PC-9 (cell line): ENCODE data around the gene NCAPH2. TPM values are rescaled to one million over a fixed set of nuclear protein-coding genes. Genes with fewer than 3 reads are reported as not detected.
A peak's percentile ranks its signal among the peaks of the same experiment; 100 is the strongest.

Source experiments
- BruUV-seq: library from RNA; stranded (reverse); fragments of 400-500 nt; replicated peaks from 2 replicates; lab custom pipeline; 2021; lab: Mats Ljungman, UMichigan
- CTCF ChIA-PET: fragments of 300-600 bp; sonication (Branson Sonifier 250); formaldehyde crosslinking; loops from one replicate; lab custom pipeline; 2022; ENCODE audit warnings: antibody characterized with exemption; lab: Charles Lee
- POLR2A ChIA-PET: fragments of 300-600 bp; sonication (Branson Sonifier 250); formaldehyde crosslinking; loops from one replicate; lab custom pipeline; 2022; ENCODE audit warnings: antibody characterized with exemption; ENCODE audit not compliant: unreplicated experiment; lab: Charles Lee
- DNase-seq, 2 experiments: peaks; one replicate each; pipeline versions ENCODE4 v3.0.0 to v3.0.0-alpha.2; 2015 to 2022; ENCODE audit warnings: mixed read lengths in 1 of 2
- H2AFZ ChIP-seq: fragments of 200-600 bp; sonication (generic); 2 replicates; pipeline ENCODE4 v1.8.1; 2017; ENCODE audit warnings: antibody characterized with exemption
- H3F3A ChIP-seq: fragments of 200-600 bp; sonication (generic); 2 replicates; pipeline ENCODE4 v1.8.1; 2017; ENCODE audit warnings: antibody characterized with exemption, mild to moderate bottlenecking, low read depth; ENCODE audit not compliant: insufficient read depth
- H3K27ac ChIP-seq: fragments of 200-600 bp; sonication (generic); 2 replicates; pipeline ENCODE4 v1.6.1; 2016; ENCODE audit warnings: mixed run types
- H3K27me3 ChIP-seq: fragments of 200-600 bp; sonication (generic); 2 replicates; pipeline ENCODE4 v1.6.1; 2016; ENCODE audit warnings: low read depth, mixed run types; ENCODE audit not compliant: insufficient read depth
- H3K36me3 ChIP-seq: fragments of 200-600 bp; sonication (generic); 2 replicates; pipeline ENCODE4 v1.6.1; 2016; ENCODE audit warnings: low read depth, mixed run types
- H3K4me1 ChIP-seq: fragments of 200-600 bp; sonication (generic); replicated peaks from 2 replicates; pipeline ENCODE4 v1.6.1; 2016; ENCODE audit warnings: mixed run types; ENCODE audit not compliant: insufficient read depth
- H3K4me2 ChIP-seq: fragments of 200-600 bp; sonication (generic); 2 replicates; pipeline ENCODE4 v1.6.1; 2017; ENCODE audit warnings: mixed run types
- H3K4me3 ChIP-seq: fragments of 200-600 bp; sonication (generic); 2 replicates; pipeline ENCODE4 v1.6.1; 2016; ENCODE audit warnings: mixed run types
- H3K79me2 ChIP-seq: fragments of 200-600 bp; sonication (generic); 2 replicates; pipeline ENCODE4 v1.6.1; 2017; ENCODE audit warnings: low read depth, mixed run types
- H3K9me2 ChIP-seq: fragments of 200-600 bp; sonication (generic); 2 replicates; pipeline ENCODE4 v1.8.1; 2017; ENCODE audit warnings: mild to moderate bottlenecking; ENCODE audit not compliant: insufficient read depth
- H3K9me3 ChIP-seq: fragments of 200-600 bp; sonication (generic); 2 replicates; pipeline ENCODE4 v1.8.1; 2016; ENCODE audit warnings: low read depth; ENCODE audit not compliant: insufficient read depth
- H4K20me1 ChIP-seq: fragments of 200-600 bp; sonication (generic); 2 replicates; pipeline ENCODE4 v1.8.1; 2017; ENCODE audit not compliant: insufficient read depth
- EZH2 ChIP-seq: fragments of 200-600 bp; sonication (generic); IDR thresholded peaks from 2 replicates; pipeline ENCODE4 v1.8.0; 2017; ENCODE audit warnings: antibody characterized with exemption, low read depth
- intact Hi-C: fragments of 100-400 bp; cut with micrococcal nuclease; formaldehyde crosslinking; loops from one replicate; pipeline ENCODE4 v1.10.0; 2022; ENCODE audit not compliant: unreplicated experiment
- total RNA-seq: library from RNA; stranded (reverse); gene quantifications from 2 replicates; pipeline ENCODE4 v1.2.3, GENCODE V29; 2021
- TF ChIP-seq, protein P1 (sequence below): fragments of 200-600 bp; sonication (generic); conservative IDR thresholded peaks from 2 replicates; pipeline ENCODE4 v1.6.1; 2017; ENCODE audit warnings: mixed run types, antibody characterized with exemption, mild to moderate bottlenecking, moderate library complexity

Gene NCAPH2
- total RNA-seq, 1 experiment from 2014 or later = 58.8 TPM

DNA sequence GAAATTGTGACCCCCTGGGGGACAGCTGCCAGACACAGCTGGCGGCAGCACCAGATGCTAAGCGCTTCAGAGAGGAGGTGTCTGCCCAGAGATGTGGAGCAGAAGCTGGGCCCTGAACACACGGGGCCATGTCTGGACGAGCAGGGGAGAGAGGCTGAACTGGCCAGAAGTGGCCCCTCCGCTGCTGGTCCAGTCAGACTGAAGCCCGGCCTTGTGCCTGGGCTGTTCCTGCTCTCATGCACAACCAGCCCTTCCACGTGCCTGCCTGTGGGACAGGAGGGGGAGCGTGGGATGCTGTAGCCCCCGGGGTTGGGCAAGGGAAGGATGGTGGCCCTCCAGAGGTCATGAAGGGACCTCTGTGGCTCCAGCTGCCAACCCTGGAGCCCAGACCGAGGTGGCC is 24.9 kb upstream of the NCAPH2 start:
- no TSS peak for BruUV-seq
- ChIA-PET CTCF (no interaction called here), POLR2A (no interaction called here)
- Histone ChIP-seq H3K36me3 (peaks cover 7% of the 10 kb centered on the region), H4K20me1 (peaks cover 9% of the 10 kb centered on the region), H3K4me2 (peak overlapping the region; percentile 96), H3K79me2 (no peaks in the 10 kb centered on the region), H3K9me2 (no peaks in the 10 kb centered on the region), H3K4me3 (peak overlapping the region; percentile 87; the same call in 1 of the 2 replicates), H3F3A (peaks cover 29% of the 10 kb centered on the region), H3K27ac (no peak overlapping the region), H3K27me3 (no peaks in the 10 kb centered on the region), H2AFZ (no peak overlapping the region), H3K4me1 (peaks cover 17% of the 10 kb centered on the region; the same call in 1 of the 2 replicates), H3K9me3 (no peaks in the 10 kb centered on the region)
- TF ChIP-seq EZH2 = no peak
- TF ChIP-seq, protein P1, sequence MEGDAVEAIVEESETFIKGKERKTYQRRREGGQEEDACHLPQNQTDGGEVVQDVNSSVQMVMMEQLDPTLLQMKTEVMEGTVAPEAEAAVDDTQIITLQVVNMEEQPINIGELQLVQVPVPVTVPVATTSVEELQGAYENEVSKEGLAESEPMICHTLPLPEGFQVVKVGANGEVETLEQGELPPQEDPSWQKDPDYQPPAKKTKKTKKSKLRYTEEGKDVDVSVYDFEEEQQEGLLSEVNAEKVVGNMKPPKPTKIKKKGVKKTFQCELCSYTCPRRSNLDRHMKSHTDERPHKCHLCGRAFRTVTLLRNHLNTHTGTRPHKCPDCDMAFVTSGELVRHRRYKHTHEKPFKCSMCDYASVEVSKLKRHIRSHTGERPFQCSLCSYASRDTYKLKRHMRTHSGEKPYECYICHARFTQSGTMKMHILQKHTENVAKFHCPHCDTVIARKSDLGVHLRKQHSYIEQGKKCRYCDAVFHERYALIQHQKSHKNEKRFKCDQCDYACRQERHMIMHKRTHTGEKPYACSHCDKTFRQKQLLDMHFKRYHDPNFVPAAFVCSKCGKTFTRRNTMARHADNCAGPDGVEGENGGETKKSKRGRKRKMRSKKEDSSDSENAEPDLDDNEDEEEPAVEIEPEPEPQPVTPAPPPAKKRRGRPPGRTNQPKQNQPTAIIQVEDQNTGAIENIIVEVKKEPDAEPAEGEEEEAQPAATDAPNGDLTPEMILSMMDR = no peak
- no peak for DNase-seq
- intact Hi-C loops = no loop called here

DNA sequence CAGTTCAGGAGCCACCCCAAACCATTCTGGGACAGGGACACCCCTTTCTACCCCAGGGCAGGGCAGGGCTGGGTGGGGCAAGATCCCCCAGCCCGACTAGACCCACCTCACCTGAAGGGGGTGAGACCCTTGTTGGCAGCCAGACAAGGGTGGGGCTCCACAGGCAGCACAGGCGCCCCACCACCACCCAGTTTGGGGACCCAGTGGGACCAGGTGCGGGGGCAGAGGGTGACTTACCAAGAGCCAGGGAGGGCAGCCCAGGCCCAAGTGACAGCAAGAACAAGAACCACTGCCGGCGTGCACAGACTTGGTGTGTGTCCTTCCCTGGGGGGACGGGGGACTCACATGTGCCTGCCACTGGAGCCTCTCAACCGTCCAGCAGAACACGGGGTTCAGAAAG is 24.5 kb upstream of the NCAPH2 start:
- no peak for DNase-seq
- Histone ChIP-seq H2AFZ (no peak overlapping the region), H4K20me1 (peaks cover 9% of the 10 kb centered on the region), H3K9me2 (no peaks in the 10 kb centered on the region), H3K79me2 (no peaks in the 10 kb centered on the region), H3F3A (peaks cover 29% of the 10 kb centered on the region), H3K4me2 (peak overlapping the region; percentile 96; the same call in 1 of the 2 replicates), H3K4me3 (no peak overlapping the region), H3K27me3 (no peaks in the 10 kb centered on the region), H3K9me3 (no peaks in the 10 kb centered on the region), H3K27ac (no peak overlapping the region), H3K4me1 (peaks cover 17% of the 10 kb centered on the region; the same call in 1 of the 2 replicates), H3K36me3 (peaks cover 7% of the 10 kb centered on the region)
- no peak for TF ChIP-seq EZH2
- TF ChIP-seq, protein P1 = no peak
- intact Hi-C loops = no loop called here
- BruUV-seq = no TSS peak
- ChIA-PET CTCF (no interaction called here), POLR2A (no interaction called here)

DNA sequence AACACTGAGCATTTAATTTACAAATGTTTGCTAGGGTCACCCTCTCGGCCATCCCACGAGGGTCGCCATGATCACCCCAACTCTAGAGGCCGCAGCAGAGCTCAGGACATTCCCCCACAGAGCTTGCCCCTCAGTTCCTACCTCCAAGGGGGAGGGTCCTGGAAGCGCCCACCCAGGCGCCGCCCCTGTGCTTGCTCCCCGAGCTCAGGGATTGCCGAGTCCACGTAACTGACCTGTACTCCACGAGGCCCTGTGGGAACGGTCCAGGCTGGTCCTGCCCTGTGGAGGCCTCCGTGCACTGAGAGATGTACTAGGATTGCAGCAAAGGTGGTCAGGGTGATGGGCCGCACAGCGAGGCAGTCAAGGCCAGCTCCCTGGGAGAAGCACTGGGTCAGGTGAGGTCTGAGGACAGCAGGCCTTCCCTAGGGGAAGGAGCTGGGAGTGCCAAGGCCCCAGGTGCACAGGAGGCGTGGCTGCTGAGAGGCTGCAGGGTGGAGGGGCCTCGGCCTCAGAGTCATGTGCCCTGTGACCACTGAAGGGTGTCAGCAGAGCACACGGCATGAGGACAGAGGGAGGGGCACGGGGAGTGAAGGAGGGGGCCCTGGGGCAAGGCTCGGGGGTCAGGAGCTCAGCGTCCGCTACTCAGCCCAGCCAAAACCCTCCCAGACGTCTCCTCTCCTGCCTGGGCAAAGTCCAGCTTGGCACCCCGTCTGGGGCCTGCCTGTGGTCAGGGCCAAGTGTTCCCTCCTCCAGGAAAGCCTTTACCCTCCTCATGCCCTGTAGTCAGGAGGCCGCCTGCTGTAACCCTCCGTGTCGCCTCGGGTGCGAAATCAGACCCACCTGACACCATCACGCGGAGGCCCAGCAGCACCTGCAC is 23.8 kb upstream of the NCAPH2 start:
- Histone ChIP-seq H3K9me2 (no peaks in the 10 kb centered on the region), H3F3A (peaks cover 29% of the 10 kb centered on the region), H3K4me1 (peaks cover 17% of the 10 kb centered on the region; the same call in 1 of the 2 replicates), H3K4me3 (no peak overlapping the region), H3K36me3 (peaks cover 7% of the 10 kb centered on the region), H3K79me2 (no peaks in the 10 kb centered on the region), H3K27me3 (no peaks in the 10 kb centered on the region), H3K4me2 (no peak overlapping the region), H4K20me1 (peaks cover 9% of the 10 kb centered on the region), H3K9me3 (no peaks in the 10 kb centered on the region), H2AFZ (no peak overlapping the region), H3K27ac (no peak overlapping the region)
- no peak for DNase-seq
- BruUV-seq = no TSS peak
- CTCF ChIA-PET = no interaction called here
- TF ChIP-seq, protein P1 = no peak
- TF ChIP-seq EZH2 = no peak
- POLR2A ChIA-PET = interaction anchor here (0.6 kb wide), 1 partner anchor 11 kb away, joined by 3 read pairs; no protein-coding TSS in a partner anchor
- intact Hi-C loops = no loop called here
